GM12865 (cell line): ENCODE measurements around the gene CLDN11.

Experiments
- DNase-seq: peaks from one replicate; pipeline ENCODE4 v3.0.0; 2010; ENCODE audit warnings: low read depth
- H3K4me3 ChIP-seq: 2 replicates; pipeline ENCODE4 v1.5.1; 2011; ENCODE audit warnings: mild to moderate bottlenecking, low read depth, low read length, control low read depth
- TF ChIP-seq, protein P1 (sequence below): IDR thresholded peaks from 2 replicates; pipeline ENCODE4 v1.5.1; 2011; ENCODE audit warnings: low read length, control low read depth, low read depth, inconsistent platforms; ENCODE audit not compliant: insufficient read depth; ENCODE audit errors: missing control alignments

The CLDN11 gene

GRCh38 chr3:170391108-170391507, 27.6 kb upstream of the CLDN11 start:
- DNase-seq: no peak
- no peak overlapping the region for H3K4me3 ChIP-seq
- TF ChIP-seq, protein P1, sequence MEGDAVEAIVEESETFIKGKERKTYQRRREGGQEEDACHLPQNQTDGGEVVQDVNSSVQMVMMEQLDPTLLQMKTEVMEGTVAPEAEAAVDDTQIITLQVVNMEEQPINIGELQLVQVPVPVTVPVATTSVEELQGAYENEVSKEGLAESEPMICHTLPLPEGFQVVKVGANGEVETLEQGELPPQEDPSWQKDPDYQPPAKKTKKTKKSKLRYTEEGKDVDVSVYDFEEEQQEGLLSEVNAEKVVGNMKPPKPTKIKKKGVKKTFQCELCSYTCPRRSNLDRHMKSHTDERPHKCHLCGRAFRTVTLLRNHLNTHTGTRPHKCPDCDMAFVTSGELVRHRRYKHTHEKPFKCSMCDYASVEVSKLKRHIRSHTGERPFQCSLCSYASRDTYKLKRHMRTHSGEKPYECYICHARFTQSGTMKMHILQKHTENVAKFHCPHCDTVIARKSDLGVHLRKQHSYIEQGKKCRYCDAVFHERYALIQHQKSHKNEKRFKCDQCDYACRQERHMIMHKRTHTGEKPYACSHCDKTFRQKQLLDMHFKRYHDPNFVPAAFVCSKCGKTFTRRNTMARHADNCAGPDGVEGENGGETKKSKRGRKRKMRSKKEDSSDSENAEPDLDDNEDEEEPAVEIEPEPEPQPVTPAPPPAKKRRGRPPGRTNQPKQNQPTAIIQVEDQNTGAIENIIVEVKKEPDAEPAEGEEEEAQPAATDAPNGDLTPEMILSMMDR: no peak

DNA sequence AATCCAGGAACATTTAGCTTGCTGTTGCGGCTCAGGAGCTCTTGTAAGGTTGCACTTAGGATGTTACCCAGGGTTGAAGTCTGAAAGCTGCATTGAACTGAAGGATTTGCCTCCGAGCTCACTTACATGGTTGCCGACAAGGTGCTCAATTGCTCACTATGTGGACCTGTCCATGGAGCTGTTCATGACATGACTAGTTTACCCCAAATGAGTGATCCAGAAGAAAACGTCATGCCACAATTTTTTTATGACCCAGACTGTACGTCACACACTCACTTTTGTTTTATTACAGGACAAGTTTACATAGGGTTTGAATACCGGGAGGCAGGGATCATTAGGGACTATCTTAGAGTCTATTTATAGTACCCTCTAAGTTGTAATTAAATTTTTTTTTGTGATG, 21.0 kb upstream of the CLDN11 start:
- TF ChIP-seq, protein P1: no peak
- DNase-seq: no peak
- no peak overlapping the region for H3K4me3 ChIP-seq

- DNase-seq: no peak
- H3K4me3 ChIP-seq: no peak overlapping the region
- TF ChIP-seq, protein P1: no peak
These were observed 13.6 kb upstream of the CLDN11 start for GRCh38 chr3:170405101-170405500.

DNA sequence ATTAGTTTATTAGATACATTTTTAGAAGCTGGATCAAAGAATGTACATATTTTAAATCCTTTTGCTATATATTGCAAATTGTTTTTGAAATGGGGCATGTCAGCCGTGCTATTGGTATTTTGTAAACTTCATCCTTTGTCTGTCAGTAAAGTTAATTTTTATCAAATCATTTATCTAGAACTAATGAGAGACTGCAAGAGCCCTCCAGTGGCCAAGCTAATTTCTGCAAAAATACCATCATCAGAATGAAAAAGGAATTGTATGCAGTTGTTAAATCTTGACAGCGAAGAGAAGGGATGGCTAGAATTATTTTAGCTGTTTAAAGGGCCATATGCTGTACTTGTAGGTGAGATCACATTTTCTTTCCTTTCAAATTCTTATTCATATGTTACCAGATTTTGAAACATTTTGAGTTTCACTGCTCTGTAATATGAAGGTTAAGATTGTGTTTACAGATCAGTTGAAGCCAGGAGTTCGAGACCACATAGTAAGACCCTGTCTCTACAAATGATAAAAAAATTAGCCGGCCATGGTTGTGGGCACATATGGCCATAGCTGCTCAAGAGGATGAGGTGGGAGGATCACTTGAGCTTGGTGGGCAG, 8.1 kb upstream of the CLDN11 start:
- TF ChIP-seq, protein P1: peak; percentile 49
- H3K4me3 ChIP-seq: no peak overlapping the region
- peak; percentile 48 for DNase-seq

DNA sequence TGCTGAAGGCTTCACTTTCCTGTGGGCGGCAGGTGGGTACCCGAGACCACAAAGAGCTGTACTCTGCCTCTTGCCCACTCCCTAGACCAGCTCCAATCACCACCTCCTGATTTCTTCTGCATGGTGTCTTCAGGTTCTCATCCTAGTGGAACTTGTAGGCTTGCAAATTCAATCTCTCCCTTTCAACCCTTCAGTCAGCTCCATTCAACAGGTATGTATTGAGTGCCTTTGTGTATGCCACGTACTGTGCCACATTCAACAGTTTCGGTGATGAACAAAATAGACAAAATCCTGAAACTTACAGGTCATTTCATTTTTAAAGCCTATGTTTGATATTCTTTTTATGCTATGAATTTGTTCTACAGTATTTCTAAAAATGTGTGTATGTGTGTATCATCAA, 5.4 kb upstream of the CLDN11 start:
- no peak overlapping the region for H3K4me3 ChIP-seq
- no peak for DNase-seq
- TF ChIP-seq, protein P1: no peak

- no peak overlapping the region for H3K4me3 ChIP-seq
- peak; percentile 72 for DNase-seq
- TF ChIP-seq, protein P1: peak; percentile 99
These were observed 4.4 kb upstream of the CLDN11 start for GRCh38 chr3:170414202-170414663.

DNA sequence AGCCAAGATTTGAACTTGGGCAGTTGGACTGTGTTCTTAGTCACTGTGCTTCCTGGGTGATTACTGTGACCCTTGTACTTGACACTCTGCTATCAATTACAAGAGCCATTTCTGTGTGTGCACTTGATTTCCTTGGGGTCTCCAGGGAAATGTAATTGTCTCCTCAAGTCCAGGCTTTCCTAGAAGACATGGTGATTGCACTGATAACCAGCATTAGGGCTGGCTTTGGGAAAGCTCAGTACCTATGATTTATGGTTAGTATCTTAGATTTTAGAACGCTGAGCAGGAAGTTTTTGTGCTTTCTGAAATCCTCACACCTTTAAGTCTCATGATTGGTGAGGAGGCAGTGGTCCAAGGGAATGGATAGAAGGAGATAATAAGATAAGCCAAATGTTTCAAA, 1.6 kb upstream of the CLDN11 start:
- no peak overlapping the region for H3K4me3 ChIP-seq
- TF ChIP-seq, protein P1: no peak
- no peak for DNase-seq
